SU-DHL-6 (cell line): ENCODE results near the gene DPP6.

Experiments
- EZH2phosphoT487 ChIP-seq: fragments of 200-600 bp; sonication (generic), shearing (Covaris generic); conservative IDR thresholded peaks from 2 replicates; pipeline ENCODE4 v1.6.1; 2018; ENCODE audit warnings: mild to moderate bottlenecking, antibody characterized with exemption, low read length, moderate library complexity, mixed read lengths
- TF ChIP-seq, protein P1 (sequence below): fragments of 200-600 bp; sonication (generic); IDR thresholded peaks from one replicate; pipeline ENCODE4 v1.5.1; 2017; ENCODE audit warnings: antibody characterized with exemption, mild to moderate bottlenecking, low read length, moderate library complexity; ENCODE audit not compliant: insufficient read depth, poor library complexity, severe bottlenecking

DNA sequence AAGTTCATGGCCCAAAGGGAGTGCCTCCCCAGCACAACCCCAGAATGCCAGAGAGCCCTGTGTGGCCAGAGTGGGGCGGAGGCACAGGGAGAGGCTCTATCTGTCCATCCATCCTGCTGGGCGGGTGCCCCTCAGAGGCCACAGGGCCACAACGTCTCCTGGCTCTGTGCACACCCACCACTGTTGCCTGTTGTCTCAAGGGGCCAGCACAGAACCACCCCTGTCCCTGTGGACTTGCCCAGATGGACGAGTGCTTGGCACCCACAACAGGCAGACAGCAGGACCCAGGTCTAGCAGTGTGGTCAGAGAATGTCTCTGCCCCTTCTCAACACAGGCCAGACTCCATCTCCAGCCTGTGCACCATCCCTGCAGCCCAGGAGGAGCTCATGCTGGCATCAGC lies 857.9 kb downstream of the DPP6 start:
- TF ChIP-seq, protein P1, sequence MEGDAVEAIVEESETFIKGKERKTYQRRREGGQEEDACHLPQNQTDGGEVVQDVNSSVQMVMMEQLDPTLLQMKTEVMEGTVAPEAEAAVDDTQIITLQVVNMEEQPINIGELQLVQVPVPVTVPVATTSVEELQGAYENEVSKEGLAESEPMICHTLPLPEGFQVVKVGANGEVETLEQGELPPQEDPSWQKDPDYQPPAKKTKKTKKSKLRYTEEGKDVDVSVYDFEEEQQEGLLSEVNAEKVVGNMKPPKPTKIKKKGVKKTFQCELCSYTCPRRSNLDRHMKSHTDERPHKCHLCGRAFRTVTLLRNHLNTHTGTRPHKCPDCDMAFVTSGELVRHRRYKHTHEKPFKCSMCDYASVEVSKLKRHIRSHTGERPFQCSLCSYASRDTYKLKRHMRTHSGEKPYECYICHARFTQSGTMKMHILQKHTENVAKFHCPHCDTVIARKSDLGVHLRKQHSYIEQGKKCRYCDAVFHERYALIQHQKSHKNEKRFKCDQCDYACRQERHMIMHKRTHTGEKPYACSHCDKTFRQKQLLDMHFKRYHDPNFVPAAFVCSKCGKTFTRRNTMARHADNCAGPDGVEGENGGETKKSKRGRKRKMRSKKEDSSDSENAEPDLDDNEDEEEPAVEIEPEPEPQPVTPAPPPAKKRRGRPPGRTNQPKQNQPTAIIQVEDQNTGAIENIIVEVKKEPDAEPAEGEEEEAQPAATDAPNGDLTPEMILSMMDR: no peak
- no peak for TF ChIP-seq EZH2phosphoT487
